Suprapubic skin (tissue), 4 donors: ENCODE data around the gene FASTKD3. TPM values are rescaled to one million over a fixed set of nuclear protein-coding genes. Genes with fewer than 3 reads are reported as not detected.

ENCODE experiments used
- DNase-seq, 2 donors: peaks; one replicate each; pipeline ENCODE4 v3.0.0-alpha.2; 2019; ENCODE audit warnings: low spot score in 2 of 2
- H3K27ac ChIP-seq: fragments of 200-600 bp; sonication (generic); one replicate; pipeline ENCODE4 v1.5.1; 2019
- H3K27me3 ChIP-seq: fragments of 200-600 bp; sonication (generic); one replicate; pipeline ENCODE4 v1.5.1; 2019
- H3K36me3 ChIP-seq: fragments of 200-600 bp; sonication (generic); one replicate; pipeline ENCODE4 v1.5.1; 2019
- H3K4me1 ChIP-seq: fragments of 200-600 bp; sonication (generic); one replicate; pipeline ENCODE4 v1.5.1; 2019
- H3K4me3 ChIP-seq: fragments of 200-600 bp; sonication (generic); one replicate; pipeline ENCODE4 v1.5.1; 2019; ENCODE audit warnings: mild to moderate bottlenecking
- H3K9me3 ChIP-seq: fragments of 200-600 bp; sonication (generic); one replicate; pipeline ENCODE4 v1.5.1; 2019
- CTCF ChIP-seq, 2 donors: fragments of 200-600 bp in 1 of 2; fragments of 450-650 bp in 1 of 2; sonication (generic) in 1 of 2; IDR thresholded peaks; one replicate each; pipeline ENCODE4 v1.5.1; 2016 to 2019; ENCODE audit warnings: antibody characterized with exemption in 2 of 2, mild to moderate bottlenecking in 1 of 2, moderate library complexity in 1 of 2
- EP300 ChIP-seq: sonication (generic); formaldehyde crosslinking; IDR thresholded peaks from one replicate; pipeline ENCODE4 v1.6.1; 2017; ENCODE audit warnings: antibody characterized with exemption
- POLR2A ChIP-seq, 2 donors: fragments of 450-650 bp; IDR thresholded peaks; one replicate each; pipeline ENCODE4 v1.6.1; 2017; ENCODE audit warnings: antibody characterized with exemption in 2 of 2, mild to moderate bottlenecking in 2 of 2, moderate library complexity in 2 of 2
- POLR2AphosphoS5 ChIP-seq, 3 donors: sonication (generic); formaldehyde crosslinking; IDR thresholded peaks; one replicate each; pipeline ENCODE4 v1.6.1; 2017; ENCODE audit warnings: antibody characterized with exemption in 3 of 3
- WGBS: methylation state at CpG from one replicate; pipeline ENCODE4 v1.1.5; 2018; 5-methylcytosine and 5-hydroxymethylcytosine counted together
- total RNA-seq, 4 donors: library from RNA; depleted of rRNA; stranded (reverse); fragments of >200 nt; gene quantifications; one replicate each; pipeline ENCODE4 v1.1.0, GENCODE V29; 2016

The FASTKD3 gene
- total RNA-seq, 4 donors from 2014 or later = 7.6 to 13.7 (median 10.1) TPM

- H3K27ac ChIP-seq = no peak overlapping the region
- H3K4me3 ChIP-seq = no peak overlapping the region
- WGBS = 94% methylated on average over 1 of the region's 1 CpG
- H3K9me3 ChIP-seq = peaks cover 17% of the 10 kb centered on the region
- DNase-seq = no peak
- no peaks in the 10 kb centered on the region for H3K27me3 ChIP-seq
- peaks cover 24% of the 10 kb centered on the region for H3K36me3 ChIP-seq
- no peak for TF ChIP-seq POLR2A (IDR thresholded peaks at IDR 0.05)
- TF ChIP-seq CTCF (IDR thresholded peaks at IDR 0.05) = no peak
- TF ChIP-seq POLR2AphosphoS5 (IDR thresholded peaks at IDR 0.05) = no peak
- no peak for TF ChIP-seq EP300
- no peaks in the 10 kb centered on the region for H3K4me1 ChIP-seq
These were observed 39.5 kb upstream of the FASTKD3 start for GRCh38 chr5:7908317-7908716.

- Histone ChIP-seq H3K36me3 (peaks cover 31% of the 10 kb centered on the region), H3K9me3 (peaks cover 16% of the 10 kb centered on the region), H3K27ac (no peak overlapping the region), H3K4me3 (no peak overlapping the region), H3K4me1 (no peaks in the 10 kb centered on the region), H3K27me3 (no peaks in the 10 kb centered on the region)
- DNase-seq = no peak
- no peak for TF ChIP-seq EP300
- TF ChIP-seq POLR2AphosphoS5 (IDR thresholded peaks at IDR 0.05) = no peak
- TF ChIP-seq POLR2A (IDR thresholded peaks at IDR 0.05) = no peak
- TF ChIP-seq CTCF (IDR thresholded peaks at IDR 0.05) = no peak
- 100% methylated on average over 1 of the region's 1 CpG for WGBS
These were observed 38.8 kb upstream of the FASTKD3 start for GRCh38 chr5:7907612-7908011.

GRCh38 chr5:7904170-7904569 is 35.3 kb upstream of the FASTKD3 start:
- TF ChIP-seq POLR2A (IDR thresholded peaks at IDR 0.05) = no peak
- no peak for TF ChIP-seq EP300
- no peak for TF ChIP-seq CTCF (IDR thresholded peaks at IDR 0.05)
- TF ChIP-seq POLR2AphosphoS5 (IDR thresholded peaks at IDR 0.05) = no peak
- Histone ChIP-seq H3K36me3 (peaks cover 59% of the 10 kb centered on the region), H3K4me1 (no peaks in the 10 kb centered on the region), H3K9me3 (peaks cover 4% of the 10 kb centered on the region), H3K4me3 (no peak overlapping the region), H3K27me3 (no peaks in the 10 kb centered on the region), H3K27ac (no peak overlapping the region)
- no peak for DNase-seq
- 77% methylated on average over 2 of the region's 2 CpGs for WGBS

GRCh38 chr5:7902666-7903625 is 34.1 kb upstream of the FASTKD3 start:
- DNase-seq = no peak
- no peak overlapping the region for H3K4me3 ChIP-seq
- no peaks in the 10 kb centered on the region for H3K27me3 ChIP-seq
- H3K9me3 ChIP-seq = no peaks in the 10 kb centered on the region
- H3K4me1 ChIP-seq = no peaks in the 10 kb centered on the region
- H3K36me3 ChIP-seq = peaks cover 64% of the 10 kb centered on the region
- TF ChIP-seq EP300 (no peak), CTCF (IDR thresholded peaks at IDR 0.05) (no peak)
- H3K27ac ChIP-seq = no peak overlapping the region
- WGBS = 89% methylated on average over 9 of the region's 9 CpGs

- Histone ChIP-seq H3K4me3 (no peak overlapping the region), H3K36me3 (peaks cover 71% of the 10 kb centered on the region), H3K27me3 (no peaks in the 10 kb centered on the region), H3K4me1 (no peaks in the 10 kb centered on the region), H3K27ac (no peak overlapping the region), H3K9me3 (no peaks in the 10 kb centered on the region)
- 72% methylated on average over 3 of the region's 3 CpGs for WGBS
- DNase-seq = no peak
- TF ChIP-seq POLR2AphosphoS5 (IDR thresholded peaks at IDR 0.05) = no peak
- no peak for TF ChIP-seq CTCF (IDR thresholded peaks at IDR 0.05)
- TF ChIP-seq EP300 = no peak
- TF ChIP-seq POLR2A (IDR thresholded peaks at IDR 0.05) = no peak
These were observed 33.4 kb upstream of the FASTKD3 start for GRCh38 chr5:7902201-7902600.
